HFF-Myc (cell line): ENCODE data around the gene ZNF106.

Experiments used
- DNase-seq: peaks from one replicate; pipeline ENCODE4 v3.0.0-alpha.2; 2011; ENCODE audit warnings: low read depth; ENCODE audit errors: extremely low read depth
- H3K4me3 ChIP-seq: replicated peaks from 2 replicates; pipeline ENCODE4 v1.5.1; 2011; ENCODE audit warnings: low read depth, mild to moderate bottlenecking, control low read depth, low read length
- TF ChIP-seq, protein P1 (sequence below): IDR thresholded peaks from 2 replicates; pipeline ENCODE4 v1.5.1; 2012; ENCODE audit warnings: mild to moderate bottlenecking, low read depth, low read length, control low read depth; ENCODE audit errors: missing control alignments

ZNF106 gene

DNA sequence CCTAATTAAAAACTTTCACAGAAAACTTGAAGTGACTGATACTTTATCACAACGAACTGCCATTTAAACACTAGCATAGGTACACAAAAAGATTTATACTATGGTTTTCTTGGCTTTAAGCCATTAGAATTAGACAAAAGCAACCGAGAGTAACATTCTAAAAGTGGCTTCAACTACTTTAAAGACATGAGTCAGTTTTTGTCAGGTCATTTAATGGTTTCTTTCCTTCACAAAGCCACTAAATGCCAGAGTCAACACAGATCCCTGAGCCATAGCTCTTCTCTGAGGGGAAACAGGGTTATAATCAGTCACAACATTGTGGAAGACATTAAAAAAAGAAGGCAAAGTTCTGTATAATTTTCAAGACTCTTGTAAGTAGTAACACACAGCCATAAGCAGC lies 77.0 kb downstream of the ZNF106 start:
- H3K4me3 ChIP-seq = no peak overlapping the region
- DNase-seq = no peak
- TF ChIP-seq, protein P1, sequence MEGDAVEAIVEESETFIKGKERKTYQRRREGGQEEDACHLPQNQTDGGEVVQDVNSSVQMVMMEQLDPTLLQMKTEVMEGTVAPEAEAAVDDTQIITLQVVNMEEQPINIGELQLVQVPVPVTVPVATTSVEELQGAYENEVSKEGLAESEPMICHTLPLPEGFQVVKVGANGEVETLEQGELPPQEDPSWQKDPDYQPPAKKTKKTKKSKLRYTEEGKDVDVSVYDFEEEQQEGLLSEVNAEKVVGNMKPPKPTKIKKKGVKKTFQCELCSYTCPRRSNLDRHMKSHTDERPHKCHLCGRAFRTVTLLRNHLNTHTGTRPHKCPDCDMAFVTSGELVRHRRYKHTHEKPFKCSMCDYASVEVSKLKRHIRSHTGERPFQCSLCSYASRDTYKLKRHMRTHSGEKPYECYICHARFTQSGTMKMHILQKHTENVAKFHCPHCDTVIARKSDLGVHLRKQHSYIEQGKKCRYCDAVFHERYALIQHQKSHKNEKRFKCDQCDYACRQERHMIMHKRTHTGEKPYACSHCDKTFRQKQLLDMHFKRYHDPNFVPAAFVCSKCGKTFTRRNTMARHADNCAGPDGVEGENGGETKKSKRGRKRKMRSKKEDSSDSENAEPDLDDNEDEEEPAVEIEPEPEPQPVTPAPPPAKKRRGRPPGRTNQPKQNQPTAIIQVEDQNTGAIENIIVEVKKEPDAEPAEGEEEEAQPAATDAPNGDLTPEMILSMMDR = no peak

DNA sequence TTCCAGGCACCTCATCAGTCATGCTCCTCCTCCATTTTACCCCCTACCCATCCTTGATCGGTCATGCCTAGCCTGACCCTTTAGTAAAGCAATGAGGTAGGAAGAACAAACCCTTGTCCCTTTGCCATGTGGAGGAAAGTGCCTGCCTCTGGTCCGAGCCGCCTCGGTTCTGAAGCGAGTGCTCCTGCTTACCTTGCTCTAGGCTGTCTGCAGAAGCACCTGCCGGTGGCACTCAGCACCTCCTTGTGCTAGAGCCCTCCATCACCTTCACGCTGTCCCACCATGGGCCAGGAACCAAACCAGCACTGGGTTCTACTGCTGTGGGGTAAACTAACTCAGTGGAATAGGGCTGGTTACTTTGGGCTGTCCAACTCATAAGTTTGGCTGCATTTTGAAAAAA lies 79.1 kb downstream of the ZNF106 start:
- DNase-seq = no peak
- no peak overlapping the region for H3K4me3 ChIP-seq
- TF ChIP-seq, protein P1 = no peak

DNA sequence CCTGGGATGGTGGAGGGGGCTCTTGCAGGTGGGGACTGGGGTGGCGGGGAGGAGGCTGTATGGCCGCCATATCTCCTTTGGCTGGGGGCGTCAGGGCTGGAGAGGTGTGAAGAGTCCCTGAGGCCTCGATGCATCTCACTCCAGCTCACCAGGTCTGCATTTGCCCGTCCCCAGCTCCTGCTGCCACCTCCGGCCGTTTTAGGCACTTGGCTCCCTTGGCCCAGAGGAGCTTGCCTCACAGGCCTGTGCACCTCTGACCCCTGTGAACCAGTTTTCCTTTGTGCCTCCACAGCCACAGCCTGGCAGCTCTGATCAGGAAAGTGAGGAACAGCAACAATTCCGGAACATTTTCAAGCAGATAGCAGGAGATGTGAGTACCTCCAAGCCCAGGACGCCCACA lies 81.9 kb downstream of the ZNF106 start:
- no peak for DNase-seq
- TF ChIP-seq, protein P1 = no peak
- no peak overlapping the region for H3K4me3 ChIP-seq

DNA sequence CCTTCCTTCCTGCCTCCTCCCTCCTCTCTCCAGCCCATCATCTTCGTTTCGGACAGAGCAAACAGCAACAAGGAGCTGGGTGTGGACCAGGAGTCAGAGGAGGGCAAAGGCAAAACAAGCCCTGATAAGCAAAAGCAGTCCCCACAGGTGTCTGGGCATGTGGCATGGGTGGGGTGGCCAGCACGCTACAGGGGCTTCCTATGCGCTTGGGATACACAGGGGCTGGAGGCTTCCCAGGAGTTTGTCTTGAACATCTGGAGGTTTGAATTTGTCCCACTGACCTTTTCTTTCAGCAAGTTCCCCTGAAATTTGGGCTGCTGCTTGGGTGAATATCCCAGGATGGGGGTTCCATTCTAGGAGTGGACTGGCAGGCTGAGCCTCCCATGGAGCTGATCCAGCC lies 82.8 kb downstream of the ZNF106 start:
- TF ChIP-seq, protein P1 = no peak
- DNase-seq = no peak
- no peak overlapping the region for H3K4me3 ChIP-seq

DNA sequence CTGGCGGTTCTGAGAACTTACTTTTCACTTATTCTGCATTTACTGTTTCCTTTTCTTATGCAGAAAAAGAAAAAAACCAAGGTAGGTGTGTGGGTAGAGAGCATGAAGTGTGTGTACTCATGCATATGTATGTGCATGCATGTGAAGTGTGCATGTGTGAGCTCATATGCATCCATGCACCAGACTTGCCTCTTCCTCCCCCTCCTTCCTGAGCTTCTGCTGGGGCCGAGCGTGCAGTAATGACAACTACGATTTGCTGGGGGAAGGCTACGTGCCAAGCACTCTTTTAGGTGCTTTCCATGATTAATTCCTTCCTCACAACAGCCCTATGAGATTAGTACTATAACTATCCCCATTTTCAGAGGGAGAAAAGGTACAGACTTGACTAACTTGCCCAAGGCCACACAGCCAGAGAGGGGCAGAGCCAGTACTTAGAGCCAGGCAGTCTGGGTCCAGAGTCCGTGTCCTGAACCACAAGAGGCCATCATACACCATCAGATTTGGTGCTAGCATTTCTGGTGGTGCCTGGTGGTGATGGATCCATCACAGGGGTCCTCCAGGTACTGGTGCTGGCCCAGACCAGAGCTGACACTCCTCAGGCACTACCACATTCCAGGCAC lies 85.0 kb downstream of the ZNF106 start:
- no peak overlapping the region for H3K4me3 ChIP-seq
- TF ChIP-seq, protein P1 = no peak

DNA sequence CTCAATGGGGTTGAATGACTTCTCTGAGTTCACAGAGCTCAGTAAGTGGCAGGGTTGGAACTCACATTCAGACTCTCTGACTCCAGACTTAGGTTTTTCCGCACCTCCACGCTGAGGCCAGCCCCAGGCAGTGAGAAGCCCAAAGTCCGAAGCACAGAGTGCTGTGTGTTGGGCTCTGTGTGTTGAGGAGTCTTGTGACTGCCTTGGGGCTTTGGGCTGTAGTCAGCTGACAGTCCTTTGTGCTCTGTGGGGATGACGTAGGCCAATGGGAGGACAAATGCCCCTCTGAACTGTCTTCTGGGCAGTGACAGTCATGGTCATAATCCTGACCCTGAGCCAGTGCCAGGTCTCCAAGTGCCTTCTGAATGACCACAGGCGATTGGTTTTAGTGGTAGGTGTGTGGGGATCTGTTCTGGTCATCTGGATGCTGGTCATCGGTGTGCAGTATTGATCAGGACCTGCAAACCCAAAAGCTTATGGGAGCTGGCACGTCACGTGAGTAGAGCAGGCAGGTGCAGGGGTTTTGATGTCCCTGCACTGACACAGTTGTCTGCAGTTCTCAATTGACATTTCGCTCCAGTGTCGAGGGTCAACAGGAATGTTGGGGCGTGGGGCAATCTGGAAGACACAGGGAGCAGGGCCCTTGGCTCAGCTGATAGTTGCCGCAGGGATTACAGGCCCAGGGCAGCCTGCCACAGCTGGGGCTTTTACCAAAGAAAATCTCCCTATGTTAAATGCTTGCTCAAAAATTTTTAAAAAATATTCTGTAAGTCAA lies 86.3 kb downstream of the ZNF106 start:
- H3K4me3 ChIP-seq = no peak overlapping the region
- TF ChIP-seq, protein P1 = no peak
- DNase-seq = no peak

More for the DNA sequence above, 85.0 kb downstream of the ZNF106 start:
- DNase-seq = no peak

DNA sequence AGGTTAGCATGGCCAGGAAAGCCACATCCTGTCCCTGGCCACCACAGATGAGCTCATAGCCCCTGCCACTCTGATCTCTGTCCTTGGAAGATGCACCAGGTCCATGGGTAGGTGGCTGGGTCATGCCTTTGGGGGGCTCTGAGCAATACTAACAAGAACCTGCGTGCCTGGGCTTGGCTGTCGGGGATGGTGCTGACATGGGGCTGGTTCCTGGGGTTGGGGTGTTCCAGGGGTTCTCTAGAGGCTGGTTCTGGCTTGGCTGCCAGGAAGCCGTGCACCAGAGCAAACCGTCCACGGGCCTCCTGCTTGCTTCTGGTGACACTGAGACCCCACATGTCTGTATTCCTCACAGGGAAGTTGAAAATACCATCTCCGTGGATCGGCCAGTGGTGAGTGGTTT lies 87.6 kb downstream of the ZNF106 start:
- TF ChIP-seq, protein P1 = no peak
- no peak for DNase-seq
- H3K4me3 ChIP-seq = no peak overlapping the region
